ENCODE results near the gene HYOU1. TPM values are rescaled to one million over a fixed set of nuclear protein-coding genes. Genes with fewer than 3 reads are reported as not detected.
A peak's percentile ranks its signal among the peaks of the same experiment; 100 is the strongest.

The HYOU1 gene
- total and polyA plus RNA-seq, 2 of the 8 experiments (the other 6 are each of a cell fraction or from before 2014, with no cell fraction given), result 239 to 295 TPM

DNA sequence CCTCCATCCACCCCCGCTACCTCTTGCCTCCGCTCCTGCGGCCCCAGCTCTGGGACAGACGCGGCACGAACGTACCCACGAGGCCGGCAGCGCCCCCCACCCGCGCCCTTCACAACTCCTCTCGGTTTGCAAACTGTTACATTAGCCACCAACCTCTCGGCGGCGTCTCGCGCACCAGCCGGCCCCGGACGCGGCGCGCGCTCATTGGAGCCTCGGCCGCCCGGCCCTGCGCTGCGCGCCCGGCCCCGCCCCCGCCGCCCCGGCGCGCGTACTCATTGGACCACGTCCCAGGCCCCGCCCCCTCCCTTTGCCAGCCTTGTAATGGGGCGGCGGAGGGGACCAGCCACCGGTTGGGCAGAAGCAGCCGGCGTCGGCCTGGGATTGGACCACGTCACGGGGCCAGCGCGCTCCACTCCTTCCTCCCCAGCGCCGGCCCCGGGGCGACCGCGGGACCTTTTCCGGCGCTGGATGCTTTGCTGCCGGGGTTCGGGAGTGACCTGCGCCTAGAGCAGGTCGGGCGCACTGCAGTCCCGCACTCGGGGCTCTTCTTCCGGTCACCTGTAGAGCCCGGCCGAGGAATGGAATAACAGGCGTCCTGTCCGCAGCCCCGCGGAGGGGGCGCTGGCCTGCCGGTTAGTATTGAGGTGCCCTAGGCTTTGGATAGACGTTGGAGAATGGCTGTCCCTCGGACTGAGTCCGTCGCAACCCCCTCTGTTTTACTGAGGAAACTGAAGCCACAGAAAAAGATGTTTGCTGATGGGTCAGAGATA, at the start of gene HYOU1 (continued):
- peak; percentile 60; the same call in 1 of the 2 replicates for TF ChIP-seq YY1 (IDR thresholded peaks at IDR 0.05; ENCODE audit: low read depth, low read length)
- no peak for TF ChIP-seq SAP30 (IDR thresholded peaks at IDR 0.05; ENCODE audit: insufficient read depth, insufficient replicate concordance, low read length)
- TF ChIP-seq NANOG (IDR thresholded peaks at IDR 0.05; ENCODE audit: insufficient read depth, low read depth, low read length, poor library complexity, severe bottlenecking), result no peak
- TF ChIP-seq TAF7 (optimal IDR thresholded peaks at IDR 0.05; ENCODE audit: borderline replicate concordance, low read depth, low read length), result peak; percentile 49
- TF ChIP-seq PHF8 (conservative IDR thresholded peaks at IDR 0.05; ENCODE audit: low read depth, low read length), result peak; percentile 92

Data from H1 (cell line).